ENCODE results near the gene LSM3. TPM values are rescaled to one million over a fixed set of nuclear protein-coding genes. Genes with fewer than 3 reads are reported as not detected.

LSM3 gene
- total RNA-seq, 4 donors from 2014 or later = 10.0 to 14.1 (median 11.9) TPM

DNA sequence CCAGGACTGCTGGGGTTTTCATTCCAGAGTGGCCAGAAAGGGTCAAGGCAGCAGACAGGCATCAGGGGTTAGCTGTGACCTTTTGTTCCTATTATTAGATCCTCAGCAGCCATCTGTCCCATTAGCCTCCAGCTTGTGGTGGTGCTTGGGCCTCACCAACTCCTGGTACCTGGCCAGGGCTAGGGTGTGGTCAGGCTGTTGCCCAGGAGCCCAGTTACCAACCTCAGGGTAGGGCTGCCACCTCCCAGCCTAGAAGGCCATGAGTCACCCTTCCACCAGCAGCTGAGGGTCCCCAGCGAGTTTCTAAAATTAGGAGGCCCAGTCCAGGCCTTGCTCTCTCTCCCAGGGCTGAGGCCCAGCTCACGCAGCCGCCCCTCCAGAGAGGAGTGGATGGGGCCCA, 41.6 kb upstream of the LSM3 start:
- intact Hi-C loops (cut with DNase I; ENCODE audit: low total_unique reads) = no loop called here
- no peak overlapping the region for H3K4me3 ChIP-seq
- no peaks in the 10 kb centered on the region for H3K27me3 ChIP-seq
- DNase-seq = no peak
- no peaks in the 10 kb centered on the region for H3K9me3 ChIP-seq
- TF ChIP-seq, protein P1, sequence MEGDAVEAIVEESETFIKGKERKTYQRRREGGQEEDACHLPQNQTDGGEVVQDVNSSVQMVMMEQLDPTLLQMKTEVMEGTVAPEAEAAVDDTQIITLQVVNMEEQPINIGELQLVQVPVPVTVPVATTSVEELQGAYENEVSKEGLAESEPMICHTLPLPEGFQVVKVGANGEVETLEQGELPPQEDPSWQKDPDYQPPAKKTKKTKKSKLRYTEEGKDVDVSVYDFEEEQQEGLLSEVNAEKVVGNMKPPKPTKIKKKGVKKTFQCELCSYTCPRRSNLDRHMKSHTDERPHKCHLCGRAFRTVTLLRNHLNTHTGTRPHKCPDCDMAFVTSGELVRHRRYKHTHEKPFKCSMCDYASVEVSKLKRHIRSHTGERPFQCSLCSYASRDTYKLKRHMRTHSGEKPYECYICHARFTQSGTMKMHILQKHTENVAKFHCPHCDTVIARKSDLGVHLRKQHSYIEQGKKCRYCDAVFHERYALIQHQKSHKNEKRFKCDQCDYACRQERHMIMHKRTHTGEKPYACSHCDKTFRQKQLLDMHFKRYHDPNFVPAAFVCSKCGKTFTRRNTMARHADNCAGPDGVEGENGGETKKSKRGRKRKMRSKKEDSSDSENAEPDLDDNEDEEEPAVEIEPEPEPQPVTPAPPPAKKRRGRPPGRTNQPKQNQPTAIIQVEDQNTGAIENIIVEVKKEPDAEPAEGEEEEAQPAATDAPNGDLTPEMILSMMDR (IDR thresholded peaks at IDR 0.05) = no peak
- TF ChIP-seq POLR2A (IDR thresholded peaks at IDR 0.05) = no peak
- no peak overlapping the region for H3K27ac ChIP-seq
- no peaks in the 10 kb centered on the region for H3K4me1 ChIP-seq
- H3K36me3 ChIP-seq = no peaks in the 10 kb centered on the region

DNA sequence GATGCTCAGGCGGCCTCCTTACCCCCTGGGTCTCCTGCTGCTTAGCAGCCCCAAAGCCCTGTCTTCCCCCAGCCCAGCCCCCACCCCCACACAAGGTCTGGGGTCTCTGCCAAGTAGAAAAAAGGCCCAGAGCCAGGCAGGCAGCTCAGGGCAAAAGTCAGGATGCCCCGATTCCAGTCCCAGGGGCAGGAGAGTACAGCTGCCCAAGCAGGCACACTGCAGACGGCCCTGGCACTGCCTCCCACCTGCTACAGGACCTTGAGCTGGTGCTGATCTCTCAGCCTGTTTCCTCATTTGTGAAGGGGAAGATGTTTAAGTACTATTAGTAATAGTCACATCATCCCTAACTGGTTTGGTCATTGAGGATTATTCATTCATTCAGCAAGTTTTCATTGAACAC, 41.2 kb upstream of the LSM3 start:
- peaks cover under 1 to 3% of the 10 kb centered on the region in 2 donors for H3K4me1 ChIP-seq
- no peak for DNase-seq
- TF ChIP-seq, protein P1 (IDR thresholded peaks at IDR 0.05) = no peak
- no peak for TF ChIP-seq POLR2A (IDR thresholded peaks at IDR 0.05)
- H3K9me3 ChIP-seq = no peaks in the 10 kb centered on the region
- H3K27ac ChIP-seq = no peak overlapping the region
- H3K4me3 ChIP-seq = no peak overlapping the region
- H3K27me3 ChIP-seq = no peaks in the 10 kb centered on the region
- no peaks in the 10 kb centered on the region for H3K36me3 ChIP-seq
- intact Hi-C loops (cut with DNase I; ENCODE audit: low total_unique reads) = no loop called here

GRCh38 chr3:14138109-14138877, 40.3 kb upstream of the LSM3 start:
- Histone ChIP-seq H3K27me3 (no peaks in the 10 kb centered on the region), H3K4me1 (peaks cover 9 to 10% of the 10 kb centered on the region in 2 donors), H3K27ac (no peak overlapping the region), H3K4me3 (no peak overlapping the region), H3K9me3 (no peaks in the 10 kb centered on the region), H3K36me3 (no peaks in the 10 kb centered on the region)
- intact Hi-C loops (cut with DNase I; ENCODE audit: low total_unique reads) = no loop called here
- no peak for DNase-seq
- TF ChIP-seq POLR2A (IDR thresholded peaks at IDR 0.05) = no peak
- TF ChIP-seq, protein P1 (IDR thresholded peaks at IDR 0.05) = no peak

GRCh38 chr3:14138878-14139655, 39.5 kb upstream of the LSM3 start:
- DNase-seq = no peak
- intact Hi-C loops (cut with DNase I; ENCODE audit: low total_unique reads) = no loop called here
- H3K36me3 ChIP-seq = no peaks in the 10 kb centered on the region
- no peak overlapping the region for H3K4me3 ChIP-seq
- no peak overlapping the region for H3K27ac ChIP-seq
- no peaks in the 10 kb centered on the region for H3K9me3 ChIP-seq
- H3K4me1 ChIP-seq = peaks cover 10 to 12% of the 10 kb centered on the region in 2 donors
- H3K27me3 ChIP-seq = no peaks in the 10 kb centered on the region
- no peak for TF ChIP-seq POLR2A (IDR thresholded peaks at IDR 0.05)
- TF ChIP-seq, protein P1 (IDR thresholded peaks at IDR 0.05) = no peak

DNA sequence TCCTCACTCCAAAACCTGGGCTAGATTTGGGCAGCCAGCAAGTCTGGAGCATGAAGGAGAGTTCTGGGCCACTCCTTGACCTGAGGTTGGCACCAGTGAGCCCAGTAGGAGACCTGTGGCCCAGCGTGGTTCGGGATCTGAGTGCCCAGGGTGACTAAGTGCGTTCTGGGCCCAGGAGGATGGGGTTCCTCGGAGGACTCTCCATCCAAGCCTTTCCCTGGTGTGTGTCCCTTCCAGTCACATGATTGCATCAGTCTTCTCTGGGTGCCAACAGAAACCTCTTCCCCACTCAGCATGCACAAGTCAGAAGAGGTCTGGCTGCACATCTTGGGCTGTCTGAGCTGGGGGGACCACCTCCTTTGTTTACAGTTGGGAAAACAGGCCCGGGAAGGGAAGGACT, 38.8 kb upstream of the LSM3 start:
- Histone ChIP-seq H3K4me1 (peaks cover 11 to 12% of the 10 kb centered on the region in 2 donors), H3K36me3 (no peaks in the 10 kb centered on the region), H3K9me3 (no peaks in the 10 kb centered on the region), H3K4me3 (no peak overlapping the region), H3K27me3 (no peaks in the 10 kb centered on the region), H3K27ac (no peak overlapping the region)
- TF ChIP-seq, protein P1 (IDR thresholded peaks at IDR 0.05) = no peak
- TF ChIP-seq POLR2A (IDR thresholded peaks at IDR 0.05) = no peak
- no peak for DNase-seq
- intact Hi-C loops (cut with DNase I; ENCODE audit: low total_unique reads) = no loop called here
